SU-DHL-6 (cell line): ENCODE results near the gene GC.
A peak's percentile ranks its signal among the peaks of the same experiment; 100 is the strongest.

Experiments
- H2AFZ ChIP-seq: fragments of 200-600 bp; sonication (generic); 2 replicates; pipeline ENCODE4 v1.6.1; 2014; ENCODE audit warnings: low read depth, mild to moderate bottlenecking, moderate library complexity, mixed read lengths, antibody characterized with exemption, low read length; ENCODE audit not compliant: severe bottlenecking
- H3F3A ChIP-seq: fragments of 200-600 bp; shearing (Covaris generic); 2 replicates; pipeline ENCODE4 v1.6.0; 2016; ENCODE audit warnings: antibody characterized with exemption, mild to moderate bottlenecking; ENCODE audit not compliant: insufficient read depth
- H3K27ac ChIP-seq: fragments of 200-600 bp; sonication (generic); 2 replicates; pipeline ENCODE4 v1.5.1; 2016; ENCODE audit warnings: low read depth, mild to moderate bottlenecking, low read length, moderate library complexity, mixed read lengths
- H3K27me3 ChIP-seq: fragments of 200-600 bp; sonication (generic), shearing (Covaris generic); 2 replicates; pipeline ENCODE4 v1.6.0; 2014; ENCODE audit warnings: mild to moderate bottlenecking, low read length
- H3K36me3 ChIP-seq: fragments of 200-600 bp; sonication (generic); 2 replicates; pipeline ENCODE4 v1.6.1; 2014; ENCODE audit warnings: mild to moderate bottlenecking, low read length, mixed read lengths
- H3K4me2 ChIP-seq: fragments of 300-600, 200-600 bp; shearing (Covaris generic), sonication (generic); 2 replicates; pipeline ENCODE4 v1.6.0; 2014; ENCODE audit warnings: low read length, low read depth, mild to moderate bottlenecking; ENCODE audit not compliant: poor library complexity, severe bottlenecking
- H3K4me3 ChIP-seq: fragments of 200-600 bp; sonication (generic); 2 replicates; pipeline ENCODE4 v1.5.1; 2014; ENCODE audit warnings: antibody characterized with exemption, low read length, mild to moderate bottlenecking, mixed read lengths; ENCODE audit not compliant: insufficient read depth, poor library complexity, severe bottlenecking
- H3K79me2 ChIP-seq: fragments of 200-600 bp; sonication (generic); 2 replicates; pipeline ENCODE4 v1.6.1; 2014; ENCODE audit warnings: mild to moderate bottlenecking, low read length, moderate library complexity; ENCODE audit not compliant: insufficient read depth
- H3K9ac ChIP-seq: fragments of 200-600 bp; sonication (generic); 2 replicates; pipeline ENCODE4 v1.7.0; 2014; ENCODE audit warnings: mild to moderate bottlenecking, low read length
- H3K9me2 ChIP-seq: fragments of 200-600 bp; sonication (generic); replicated peaks from 2 replicates; pipeline ENCODE4 v1.6.1; 2014; ENCODE audit warnings: low read length; ENCODE audit not compliant: insufficient read depth
- H3K9me3 ChIP-seq: fragments of 200-600 bp; sonication (generic); 2 replicates; pipeline ENCODE4 v1.6.1; 2014; ENCODE audit warnings: low read length, mixed read lengths; ENCODE audit not compliant: insufficient read depth
- H4K20me1 ChIP-seq: fragments of 200-600 bp; sonication (generic); 2 replicates; pipeline ENCODE4 v1.6.1; 2014; ENCODE audit warnings: low read depth, mild to moderate bottlenecking, antibody characterized with exemption, low read length, moderate library complexity, mixed read lengths
- CTCF ChIP-seq: fragments of 200-600 bp; sonication (generic); IDR thresholded peaks from one replicate; pipeline ENCODE4 v1.5.1; 2017; ENCODE audit warnings: antibody characterized with exemption, mild to moderate bottlenecking, low read length, moderate library complexity; ENCODE audit not compliant: insufficient read depth, poor library complexity, severe bottlenecking
- EZH2phosphoT487 ChIP-seq: fragments of 200-600 bp; sonication (generic), shearing (Covaris generic); conservative IDR thresholded peaks from 2 replicates; pipeline ENCODE4 v1.6.1; 2018; ENCODE audit warnings: mild to moderate bottlenecking, antibody characterized with exemption, low read length, moderate library complexity, mixed read lengths

GC gene

DNA sequence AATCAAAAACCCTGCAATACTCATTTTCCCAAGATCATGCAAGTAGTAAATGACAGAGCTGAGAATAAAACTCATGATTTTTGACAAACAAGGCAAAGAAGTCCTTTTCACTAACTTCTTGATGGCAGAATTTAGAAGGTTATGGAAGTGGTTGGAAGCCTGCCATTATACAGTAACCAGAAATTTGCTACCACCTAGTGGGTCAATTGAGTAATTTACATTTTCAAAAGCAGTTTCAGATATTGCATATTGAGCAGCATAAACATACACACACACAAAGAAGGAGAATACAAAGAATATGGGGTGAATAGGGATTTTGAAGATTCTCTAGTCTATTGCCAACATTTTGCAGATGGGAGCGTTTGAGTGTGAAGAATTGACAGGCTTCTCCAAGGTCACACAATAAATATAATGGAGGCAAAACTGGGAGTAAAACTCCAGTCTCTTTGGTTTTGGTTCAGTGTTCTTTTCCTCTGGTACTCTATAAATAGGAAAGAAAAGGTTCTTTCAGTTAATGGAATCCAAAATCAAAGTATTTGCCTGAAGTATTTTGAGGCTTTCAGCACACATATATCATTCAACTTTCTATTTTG lies 70.2 kb downstream of the GC start:
- Histone ChIP-seq H3K9ac (no peak overlapping the region), H3K4me2 (no peak overlapping the region), H2AFZ (no peak overlapping the region), H3K36me3 (no peaks in the 10 kb centered on the region), H3F3A (no peaks in the 10 kb centered on the region), H3K79me2 (no peaks in the 10 kb centered on the region), H3K9me2 (no peaks in the 10 kb centered on the region), H3K4me3 (no peak overlapping the region), H4K20me1 (no peaks in the 10 kb centered on the region), H3K27ac (no peak overlapping the region), H3K27me3 (no peaks in the 10 kb centered on the region), H3K9me3 (no peaks in the 10 kb centered on the region)
- TF ChIP-seq CTCF (peak; percentile 13), EZH2phosphoT487 (no peak)

DNA sequence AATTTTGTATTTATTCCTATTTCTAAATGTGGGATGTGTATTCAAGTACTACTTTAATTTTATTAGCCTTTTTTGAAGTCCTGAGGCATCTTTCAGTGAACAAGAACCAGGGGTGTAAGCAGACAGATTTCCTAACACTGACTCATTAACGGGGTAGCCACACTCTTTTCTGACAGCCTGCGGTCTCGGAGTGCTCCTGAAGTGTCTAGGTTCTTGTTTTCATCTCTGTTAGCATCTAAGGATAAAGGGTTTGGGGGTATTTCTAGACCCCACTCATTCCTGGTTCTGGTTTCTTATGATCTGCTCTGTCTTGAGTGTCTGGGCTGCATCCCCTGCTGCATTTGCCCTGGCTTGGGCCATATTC lies 71.9 kb downstream of the GC start:
- Histone ChIP-seq H2AFZ (no peak overlapping the region), H4K20me1 (no peaks in the 10 kb centered on the region)

DNA sequence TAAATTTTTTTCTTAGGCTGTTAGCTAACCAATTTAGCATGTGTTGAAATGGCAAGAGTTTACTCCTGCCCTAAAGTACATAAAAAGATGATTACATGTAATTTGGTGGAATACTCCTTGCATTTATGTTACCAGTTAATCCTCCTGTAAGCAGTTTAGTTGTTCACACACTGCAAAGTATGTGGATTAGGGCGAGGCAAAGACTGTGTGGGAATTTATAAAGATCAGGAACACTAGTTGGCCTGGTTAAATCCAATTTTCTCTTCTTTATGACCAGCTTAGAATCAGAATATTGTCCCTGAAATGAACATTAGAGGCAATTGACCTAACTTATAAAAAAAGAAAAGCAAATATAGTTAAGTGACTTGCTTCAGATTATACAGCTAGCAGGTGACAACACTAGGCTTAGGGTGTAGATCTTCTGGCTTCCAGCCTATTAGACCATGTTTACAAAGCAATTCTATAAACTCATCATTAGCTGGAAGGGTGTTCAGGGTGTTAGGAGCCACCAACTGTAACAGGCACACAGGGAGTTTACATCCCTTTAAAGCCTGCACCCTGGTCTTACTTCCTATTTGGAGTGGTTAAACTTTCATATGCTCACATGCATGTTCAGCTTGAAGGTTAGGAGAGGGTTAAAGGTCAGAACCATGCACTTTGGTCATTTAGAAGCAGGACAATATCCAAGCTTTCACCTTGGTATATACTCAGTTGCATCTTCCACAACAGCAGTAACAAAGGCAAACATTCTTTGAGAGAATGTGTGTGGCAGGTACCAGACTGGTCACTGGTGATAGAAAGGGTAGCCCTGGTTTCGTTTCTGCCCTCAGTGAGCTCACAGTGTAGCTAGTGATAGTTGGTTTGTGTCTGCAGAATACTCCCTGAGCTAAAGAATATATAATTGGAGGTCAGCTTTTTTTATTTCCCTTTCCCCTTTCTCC lies 72.6 kb downstream of the GC start:
- no peak overlapping the region for H3K9ac ChIP-seq
- TF ChIP-seq EZH2phosphoT487 (no peak), CTCF (no peak)
- no peak overlapping the region for H3K27ac ChIP-seq
- H3K9me3 ChIP-seq = no peaks in the 10 kb centered on the region
- H4K20me1 ChIP-seq = no peaks in the 10 kb centered on the region
- H2AFZ ChIP-seq = no peak overlapping the region
- H3K27me3 ChIP-seq = no peaks in the 10 kb centered on the region
- H3K36me3 ChIP-seq = no peaks in the 10 kb centered on the region
- H3K9me2 ChIP-seq = no peaks in the 10 kb centered on the region
- no peaks in the 10 kb centered on the region for H3F3A ChIP-seq
- no peak overlapping the region for H3K4me3 ChIP-seq
- H3K4me2 ChIP-seq = no peak overlapping the region
- H3K79me2 ChIP-seq = no peaks in the 10 kb centered on the region

More for the DNA sequence above, 71.9 kb downstream of the GC start:
- no peaks in the 10 kb centered on the region for H3K9me2 ChIP-seq
- no peak overlapping the region for H3K4me2 ChIP-seq
- H3K9ac ChIP-seq = no peak overlapping the region
- no peaks in the 10 kb centered on the region for H3K79me2 ChIP-seq
- no peak overlapping the region for H3K4me3 ChIP-seq
- H3K27me3 ChIP-seq = no peaks in the 10 kb centered on the region
- TF ChIP-seq CTCF = no peak
- TF ChIP-seq EZH2phosphoT487 = no peak
- no peaks in the 10 kb centered on the region for H3K36me3 ChIP-seq
- H3K9me3 ChIP-seq = no peaks in the 10 kb centered on the region
- H3F3A ChIP-seq = no peaks in the 10 kb centered on the region
- H3K27ac ChIP-seq = no peak overlapping the region
